ENCODE measurements around the gene CACNA2D4. TPM values are rescaled to one million over a fixed set of nuclear protein-coding genes. Genes with fewer than 3 reads are reported as not detected.
"Not testable (repeated sequence)": the region's sequence is repeated elsewhere in the genome, so short reads cannot be mapped to it uniquely, and the experiment has no call there.

Gene CACNA2D4
- total RNA-seq, 1 experiment from 2014 or later, result not detected

DNA sequence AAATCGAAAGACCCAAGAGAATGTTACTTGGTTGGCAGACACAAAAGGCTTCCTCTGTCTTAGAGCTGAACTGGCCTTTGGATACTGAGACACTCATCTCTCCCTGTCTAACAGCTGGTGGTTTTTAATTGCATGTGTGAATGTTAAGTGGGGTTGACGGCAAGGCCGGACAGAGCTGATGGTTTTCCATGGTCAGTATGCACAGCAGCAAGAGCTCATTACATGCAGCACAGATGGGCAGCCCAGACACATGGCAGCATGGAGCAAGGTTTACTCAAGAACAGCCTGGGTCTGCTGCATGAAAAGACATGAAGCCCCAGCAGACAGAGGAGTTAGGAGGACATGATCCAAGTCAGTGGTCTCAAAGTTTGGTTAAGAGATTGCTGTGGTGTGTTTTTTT lies 27.8 kb upstream of the CACNA2D4 start:
- no peaks in the 10 kb centered on the region for H3K9me3 ChIP-seq (ENCODE audit: low read length)
- no peaks in the 10 kb centered on the region for H3K4me1 ChIP-seq (ENCODE audit: insufficient read depth, low read length)
- intact Hi-C loops (cut with micrococcal nuclease), result no loop called here
- no peak overlapping the region for H3K9ac ChIP-seq (ENCODE audit: low read length)
- no peaks in the 10 kb centered on the region for H3F3A ChIP-seq (ENCODE audit: low read length, unreplicated experiment)
- no peaks in the 10 kb centered on the region for H3K79me2 ChIP-seq (ENCODE audit: low read length)
- no peak overlapping the region for H2AFZ ChIP-seq (ENCODE audit: low read length)
- no peaks in the 10 kb centered on the region for H3K27me3 ChIP-seq (ENCODE audit: low read length)
- H3K4me2 ChIP-seq (ENCODE audit: low read length), result no peak overlapping the region
- H3K9me2 ChIP-seq (replicated peaks; ENCODE audit: low read length), result no peaks in the 10 kb centered on the region
- no peak overlapping the region for H3K27ac ChIP-seq (ENCODE audit: low read length)
- H4K20me1 ChIP-seq (ENCODE audit: low read length), result no peaks in the 10 kb centered on the region
- ChIA-PET POLR2A (ENCODE audit: unreplicated experiment) (no interaction called here), CTCF (no interaction called here)
- no peaks in the 10 kb centered on the region for H3K36me3 ChIP-seq (ENCODE audit: low read depth, low read length)
- DNase-seq (no peak), ATAC-seq (no peak)
- TF ChIP-seq EZH2phosphoT487 (IDR thresholded peaks at IDR 0.05; ENCODE audit: borderline replicate concordance, low read length) (no peak), CTCF (conservative IDR thresholded peaks at IDR 0.05; ENCODE audit: low read depth, low read length) (no peak), EZH2 (IDR thresholded peaks at IDR 0.05; ENCODE audit: low read length, unreplicated experiment) (no peak)
- H3K4me3 ChIP-seq (ENCODE audit: low read length), result no peak overlapping the region
- no TSS peak for BruUV-seq (replicated peaks)

DNA sequence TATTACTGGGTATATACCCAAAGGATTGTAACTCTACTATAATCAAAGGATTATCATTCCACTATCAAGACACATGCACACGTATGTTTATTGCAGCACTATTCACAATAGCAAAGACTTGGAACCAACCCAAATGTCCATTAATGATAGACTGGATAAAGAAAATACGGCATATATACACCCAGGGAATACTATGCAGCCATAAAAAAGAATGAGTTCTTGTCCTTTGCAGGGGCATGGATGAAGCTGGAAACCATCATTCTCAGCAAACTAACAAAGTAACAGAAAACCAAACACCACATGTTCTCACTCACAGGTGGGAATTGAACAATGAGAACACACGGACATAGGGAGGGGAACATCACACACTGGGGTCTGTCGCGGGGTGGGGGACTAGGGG lies 27.1 kb upstream of the CACNA2D4 start:
- H3K79me2 ChIP-seq (ENCODE audit: low read length); H3K9me3 ChIP-seq (ENCODE audit: low read length); ATAC-seq; intact Hi-C loops (cut with micrococcal nuclease); H3K27me3 ChIP-seq (ENCODE audit: low read length); H3K36me3 ChIP-seq (ENCODE audit: low read depth, low read length); H3K4me2 ChIP-seq (ENCODE audit: low read length); H3K27ac ChIP-seq (ENCODE audit: low read length); POLR2A ChIA-PET (ENCODE audit: unreplicated experiment); H3K9ac ChIP-seq (ENCODE audit: low read length); H3K9me2 ChIP-seq (replicated peaks; ENCODE audit: low read length); H3K4me3 ChIP-seq (ENCODE audit: low read length); H3K4me1 ChIP-seq (ENCODE audit: insufficient read depth, low read length); H4K20me1 ChIP-seq (ENCODE audit: low read length); DNase-seq; H3F3A ChIP-seq (ENCODE audit: low read length, unreplicated experiment); H2AFZ ChIP-seq (ENCODE audit: low read length); BruUV-seq (replicated peaks); CTCF ChIA-PET: not testable (repeated sequence)

DNA sequence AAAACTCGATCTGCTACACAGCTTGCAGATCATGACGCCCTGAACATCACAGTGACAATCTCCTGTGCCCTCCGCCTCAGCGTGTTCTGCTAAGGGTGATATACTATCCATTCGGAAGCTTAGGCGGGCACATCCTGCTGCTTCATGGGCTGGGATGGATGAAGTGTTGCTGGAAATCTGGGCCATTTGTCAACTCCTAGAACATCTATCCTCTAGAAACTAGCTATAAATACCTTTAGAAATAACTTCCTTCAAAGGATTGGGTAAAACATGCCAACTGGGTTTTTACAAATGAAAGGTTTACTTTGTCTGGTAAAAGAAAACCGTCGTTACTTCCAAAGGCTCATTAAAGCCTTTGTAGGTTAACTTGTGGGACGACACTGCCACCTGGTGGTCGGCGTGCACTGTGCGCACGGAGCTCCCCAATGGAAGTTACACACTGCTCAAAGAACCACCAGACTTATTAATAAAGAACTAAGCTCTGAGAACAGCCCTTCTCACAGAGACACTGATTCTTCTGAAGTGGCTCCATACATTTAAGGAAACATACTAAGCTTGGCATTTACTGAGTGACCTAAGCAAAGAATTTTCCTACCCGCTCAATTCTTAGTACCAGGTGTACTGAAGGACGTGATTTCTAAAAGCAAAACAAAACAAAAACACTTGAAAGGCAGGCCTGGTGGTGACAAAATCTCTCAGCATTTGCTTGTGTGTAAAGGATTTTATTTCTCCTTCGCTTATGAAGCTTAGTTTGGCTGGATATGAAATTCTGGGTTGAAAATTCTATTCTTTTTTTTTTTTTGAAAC lies 21.6 kb upstream of the CACNA2D4 start:
- intact Hi-C loops (cut with micrococcal nuclease), result loop anchor here (1.0 to 10.0 kb wide), 3 partner anchors 144 to 308 kb away; no protein-coding TSS in a partner anchor
- DNase-seq (peak; percentile 81), ATAC-seq (peak; percentile 64)
- no peak overlapping the region for H2AFZ ChIP-seq (ENCODE audit: low read length)
- H4K20me1 ChIP-seq (ENCODE audit: low read length), result no peaks in the 10 kb centered on the region
- no TSS peak for BruUV-seq (replicated peaks)
- peak overlapping the region; percentile 12; the same call in 1 of the 2 replicates for H3K4me2 ChIP-seq (ENCODE audit: low read length)
- TF ChIP-seq EZH2 (IDR thresholded peaks at IDR 0.05; ENCODE audit: low read length, unreplicated experiment) (no peak), CTCF (conservative IDR thresholded peaks at IDR 0.05; ENCODE audit: low read depth, low read length) (peak; percentile 91)
- peaks cover 21% of the 10 kb centered on the region for H3K4me1 ChIP-seq (ENCODE audit: insufficient read depth, low read length)
- no peaks in the 10 kb centered on the region for H3F3A ChIP-seq (ENCODE audit: low read length, unreplicated experiment)
- no peaks in the 10 kb centered on the region for H3K27me3 ChIP-seq (ENCODE audit: low read length)
- no peaks in the 10 kb centered on the region for H3K9me3 ChIP-seq (ENCODE audit: low read length)
- no peak overlapping the region for H3K27ac ChIP-seq (ENCODE audit: low read length)
- POLR2A ChIA-PET (ENCODE audit: unreplicated experiment), result no interaction called here
- H3K36me3 ChIP-seq (ENCODE audit: low read depth, low read length), result no peaks in the 10 kb centered on the region
- H3K9me2 ChIP-seq (replicated peaks; ENCODE audit: low read length), result no peaks in the 10 kb centered on the region
- CTCF ChIA-PET, result interaction anchor here (0.6 to 1.4 kb wide), 8 partner anchors 77 to 305 kb away, joined by 3 to 20 read pairs (median 5); no protein-coding TSS in a partner anchor
- no peaks in the 10 kb centered on the region for H3K79me2 ChIP-seq (ENCODE audit: low read length)
- no peak overlapping the region for H3K4me3 ChIP-seq (ENCODE audit: low read length)
- H3K9ac ChIP-seq (ENCODE audit: low read length), result no peak overlapping the region
